ENCODE data around the gene CLEC20A.

Gene CLEC20A

GRCh38 chr1:178493301-178493741 is 3.4 kb downstream of the CLEC20A start:
- no peak for TF ChIP-seq CTCF (IDR thresholded peaks at IDR 0.05; ENCODE audit: low read depth, low read length)
- no peak for DNase-seq (ENCODE audit: extremely low read depth, low read depth)

- TF ChIP-seq CTCF (IDR thresholded peaks at IDR 0.05; ENCODE audit: low read depth, low read length) = no peak
- DNase-seq (ENCODE audit: extremely low read depth, low read depth) = no peak
Measured at GRCh38 chr1:178492341-178492740, 4.4 kb downstream of the CLEC20A start.

GRCh38 chr1:178491721-178492120 is 5.0 kb downstream of the CLEC20A start:
- no peak for TF ChIP-seq CTCF (IDR thresholded peaks at IDR 0.05; ENCODE audit: low read depth, low read length)

GRCh38 chr1:178490967-178491366 is 5.8 kb downstream of the CLEC20A start:
- DNase-seq (ENCODE audit: extremely low read depth, low read depth) = no peak
- no peak for TF ChIP-seq CTCF (IDR thresholded peaks at IDR 0.05; ENCODE audit: low read depth, low read length)

More at GRCh38 chr1:178491721-178492120, 5.0 kb downstream of the CLEC20A start:
- no peak for DNase-seq (ENCODE audit: extremely low read depth, low read depth)

GRCh38 chr1:178490136-178490535 is 6.6 kb downstream of the CLEC20A start:
- no peak for DNase-seq (ENCODE audit: extremely low read depth, low read depth)
- no peak for TF ChIP-seq CTCF (IDR thresholded peaks at IDR 0.05; ENCODE audit: low read depth, low read length)

GRCh38 chr1:178489399-178489798 is 7.4 kb downstream of the CLEC20A start:
- no peak for DNase-seq (ENCODE audit: extremely low read depth, low read depth)
- no peak for TF ChIP-seq CTCF (IDR thresholded peaks at IDR 0.05; ENCODE audit: low read depth, low read length)

GRCh38 chr1:178488393-178488792 is 8.4 kb downstream of the CLEC20A start:
- TF ChIP-seq CTCF (IDR thresholded peaks at IDR 0.05; ENCODE audit: low read depth, low read length) = no peak
- no peak for DNase-seq (ENCODE audit: extremely low read depth, low read depth)
